ENCODE measurements around the gene JMY. TPM values are rescaled to one million over a fixed set of nuclear protein-coding genes. Genes with fewer than 3 reads are reported as not detected.

The JMY gene, protein sequence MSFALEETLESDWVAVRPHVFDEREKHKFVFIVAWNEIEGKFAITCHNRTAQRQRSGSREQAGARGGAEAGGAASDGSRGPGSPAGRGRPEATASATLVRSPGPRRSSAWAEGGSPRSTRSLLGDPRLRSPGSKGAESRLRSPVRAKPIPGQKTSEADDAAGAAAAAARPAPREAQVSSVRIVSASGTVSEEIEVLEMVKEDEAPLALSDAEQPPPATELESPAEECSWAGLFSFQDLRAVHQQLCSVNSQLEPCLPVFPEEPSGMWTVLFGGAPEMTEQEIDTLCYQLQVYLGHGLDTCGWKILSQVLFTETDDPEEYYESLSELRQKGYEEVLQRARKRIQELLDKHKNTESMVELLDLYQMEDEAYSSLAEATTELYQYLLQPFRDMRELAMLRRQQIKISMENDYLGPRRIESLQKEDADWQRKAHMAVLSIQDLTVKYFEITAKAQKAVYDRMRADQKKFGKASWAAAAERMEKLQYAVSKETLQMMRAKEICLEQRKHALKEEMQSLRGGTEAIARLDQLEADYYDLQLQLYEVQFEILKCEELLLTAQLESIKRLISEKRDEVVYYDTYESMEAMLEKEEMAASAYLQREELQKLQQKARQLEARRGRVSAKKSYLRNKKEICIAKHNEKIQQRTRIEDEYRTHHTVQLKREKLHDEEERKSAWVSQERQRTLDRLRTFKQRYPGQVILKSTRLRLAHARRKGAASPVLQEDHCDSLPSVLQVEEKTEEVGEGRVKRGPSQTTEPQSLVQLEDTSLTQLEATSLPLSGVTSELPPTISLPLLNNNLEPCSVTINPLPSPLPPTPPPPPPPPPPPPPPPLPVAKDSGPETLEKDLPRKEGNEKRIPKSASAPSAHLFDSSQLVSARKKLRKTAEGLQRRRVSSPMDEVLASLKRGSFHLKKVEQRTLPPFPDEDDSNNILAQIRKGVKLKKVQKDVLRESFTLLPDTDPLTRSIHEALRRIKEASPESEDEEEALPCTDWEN
- 10.5 and 11.3 TPM in 2 replicates for total RNA-seq (2022)
- Bru-seq, nascent RNA = percentile 73 among the genes with signal in this experiment
- BruChase-seq, experiment 1, labeled RNA remaining after a 2-hour chase = percentile 69 among the genes with signal in this experiment
- BruChase-seq, experiment 2, labeled RNA remaining after a 6-hour chase = percentile 57 among the genes with signal in this experiment
- long read RNA-seq, full-length matches to known transcripts = 1 of 7 reads
- long read RNA-seq, partial matches to known transcripts = 2 of 7 reads
- long read RNA-seq, other reads (novel, unspliced or antisense) = 4 of 7 reads

GRCh38 chr5:79235634-79236361 lies at the start of gene JMY:
Gene JMY (plus strand): TSS chr5:79236131. CDS start chr5:79236651, 520 bp downstream.
- peaks cover 19% of the 10 kb centered on the region for H3K36me3 Mint-ChIP-seq (ENCODE audit: insufficient read depth, unreplicated experiment)
- peak; percentile 85 to 88 for DNase-seq
- peak within 1 kb of the TSS; percentile 97 for H3K27ac Mint-ChIP-seq (ENCODE audit: unreplicated experiment)
- TF ChIP-seq, protein P1, sequence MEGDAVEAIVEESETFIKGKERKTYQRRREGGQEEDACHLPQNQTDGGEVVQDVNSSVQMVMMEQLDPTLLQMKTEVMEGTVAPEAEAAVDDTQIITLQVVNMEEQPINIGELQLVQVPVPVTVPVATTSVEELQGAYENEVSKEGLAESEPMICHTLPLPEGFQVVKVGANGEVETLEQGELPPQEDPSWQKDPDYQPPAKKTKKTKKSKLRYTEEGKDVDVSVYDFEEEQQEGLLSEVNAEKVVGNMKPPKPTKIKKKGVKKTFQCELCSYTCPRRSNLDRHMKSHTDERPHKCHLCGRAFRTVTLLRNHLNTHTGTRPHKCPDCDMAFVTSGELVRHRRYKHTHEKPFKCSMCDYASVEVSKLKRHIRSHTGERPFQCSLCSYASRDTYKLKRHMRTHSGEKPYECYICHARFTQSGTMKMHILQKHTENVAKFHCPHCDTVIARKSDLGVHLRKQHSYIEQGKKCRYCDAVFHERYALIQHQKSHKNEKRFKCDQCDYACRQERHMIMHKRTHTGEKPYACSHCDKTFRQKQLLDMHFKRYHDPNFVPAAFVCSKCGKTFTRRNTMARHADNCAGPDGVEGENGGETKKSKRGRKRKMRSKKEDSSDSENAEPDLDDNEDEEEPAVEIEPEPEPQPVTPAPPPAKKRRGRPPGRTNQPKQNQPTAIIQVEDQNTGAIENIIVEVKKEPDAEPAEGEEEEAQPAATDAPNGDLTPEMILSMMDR (IDR thresholded peaks at IDR 0.05; ENCODE audit: insufficient read depth in 1 of 2, low read depth in 1 of 2, low read length in 1 of 2, severe bottlenecking in 1 of 2, unreplicated experiment in 1 of 2) = no peak
- Histone ChIP-seq H3K27me3 (replicated peaks; ENCODE audit: control insufficient read depth, insufficient read depth, low read length) (no peaks in the 10 kb centered on the region), H3K4me1 (peaks cover 4% of the 10 kb centered on the region; the same call in 1 of the 2 replicates), H3K4me3 (ENCODE audit: low read depth, low read length) (peak within 1 kb of the TSS; percentile 70), H3K36me3 (ENCODE audit: control insufficient read depth, insufficient read depth, low read length) (no peaks in the 10 kb centered on the region), H3K9me3 (no peaks in the 10 kb centered on the region)
- intact Hi-C loops (cut with micrococcal nuclease; ENCODE audit: unreplicated experiment) = loop anchor here (2.0 to 5.0 kb wide), 2 partner anchors 63 to 1172 kb away; partner anchors contain the start of gene ZFYVE16
- POLR2A ChIA-PET = no interaction called here
- H3K4me1 Mint-ChIP-seq (ENCODE audit: low read depth, unreplicated experiment) = no peaks in the 10 kb centered on the region
- CTCF ChIA-PET = no interaction called here
- H3K9me3 Mint-ChIP-seq (ENCODE audit: unreplicated experiment) = no peaks in the 10 kb centered on the region
- BruUV-seq (replicated peaks) = no TSS peak
- no peaks in the 10 kb centered on the region for H3K27me3 Mint-ChIP-seq (ENCODE audit: insufficient read depth, unreplicated experiment)
- peak within 1 kb of the TSS; percentile 78 for H3K4me3 Mint-ChIP-seq (ENCODE audit: unreplicated experiment)

- H3K27me3 Mint-ChIP-seq (ENCODE audit: insufficient read depth, unreplicated experiment) = no peaks in the 10 kb centered on the region
- CTCF ChIA-PET = no interaction called here
- Histone ChIP-seq H3K36me3 (ENCODE audit: control insufficient read depth, insufficient read depth, low read length) (no peaks in the 10 kb centered on the region), H3K4me3 (ENCODE audit: low read depth, low read length) (no peak overlapping the region), H3K4me1 (no peaks in the 10 kb centered on the region), H3K27me3 (replicated peaks; ENCODE audit: control insufficient read depth, insufficient read depth, low read length) (no peaks in the 10 kb centered on the region), H3K9me3 (no peaks in the 10 kb centered on the region)
- no peaks in the 10 kb centered on the region for H3K9me3 Mint-ChIP-seq (ENCODE audit: unreplicated experiment)
- POLR2A ChIA-PET = no interaction called here
- BruUV-seq (replicated peaks) = no TSS peak
- no peak overlapping the region for H3K27ac Mint-ChIP-seq (ENCODE audit: unreplicated experiment)
- TF ChIP-seq, protein P1 (IDR thresholded peaks at IDR 0.05; ENCODE audit: insufficient read depth in 1 of 2, low read depth in 1 of 2, low read length in 1 of 2, severe bottlenecking in 1 of 2, unreplicated experiment in 1 of 2) = no peak
- no peaks in the 10 kb centered on the region for H3K4me1 Mint-ChIP-seq (ENCODE audit: low read depth, unreplicated experiment)
- no peak for DNase-seq
- intact Hi-C loops (cut with micrococcal nuclease; ENCODE audit: unreplicated experiment) = no loop called here
- H3K4me3 Mint-ChIP-seq (ENCODE audit: unreplicated experiment) = no peak overlapping the region
- H3K36me3 Mint-ChIP-seq (ENCODE audit: insufficient read depth, unreplicated experiment) = no peaks in the 10 kb centered on the region
Measured at GRCh38 chr5:79186455-79186854, 49.5 kb upstream of the JMY start.

Measured in Caco-2 (cell line).